ENCODE measurements around the gene LIAS.

DNA sequence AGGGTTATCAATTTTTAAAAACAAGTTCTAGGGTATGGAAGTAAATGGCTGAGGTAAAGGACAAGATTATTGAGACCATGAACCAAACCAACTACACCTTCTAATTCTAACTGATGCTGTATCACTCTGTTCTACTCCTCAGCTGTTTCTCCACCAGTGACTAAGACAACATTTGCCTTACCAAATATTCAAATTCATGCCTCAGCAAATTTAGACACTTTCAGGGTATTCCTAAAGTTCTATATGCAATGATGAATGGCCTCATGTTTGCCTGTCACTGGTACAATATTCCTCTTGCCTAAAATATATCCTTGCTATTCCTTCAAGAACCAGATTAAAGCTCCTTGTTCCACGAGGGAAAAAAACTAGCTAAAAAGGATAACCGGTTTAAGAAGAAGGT is 5.1 kb upstream of the LIAS start:
- TF ChIP-seq, protein P1, sequence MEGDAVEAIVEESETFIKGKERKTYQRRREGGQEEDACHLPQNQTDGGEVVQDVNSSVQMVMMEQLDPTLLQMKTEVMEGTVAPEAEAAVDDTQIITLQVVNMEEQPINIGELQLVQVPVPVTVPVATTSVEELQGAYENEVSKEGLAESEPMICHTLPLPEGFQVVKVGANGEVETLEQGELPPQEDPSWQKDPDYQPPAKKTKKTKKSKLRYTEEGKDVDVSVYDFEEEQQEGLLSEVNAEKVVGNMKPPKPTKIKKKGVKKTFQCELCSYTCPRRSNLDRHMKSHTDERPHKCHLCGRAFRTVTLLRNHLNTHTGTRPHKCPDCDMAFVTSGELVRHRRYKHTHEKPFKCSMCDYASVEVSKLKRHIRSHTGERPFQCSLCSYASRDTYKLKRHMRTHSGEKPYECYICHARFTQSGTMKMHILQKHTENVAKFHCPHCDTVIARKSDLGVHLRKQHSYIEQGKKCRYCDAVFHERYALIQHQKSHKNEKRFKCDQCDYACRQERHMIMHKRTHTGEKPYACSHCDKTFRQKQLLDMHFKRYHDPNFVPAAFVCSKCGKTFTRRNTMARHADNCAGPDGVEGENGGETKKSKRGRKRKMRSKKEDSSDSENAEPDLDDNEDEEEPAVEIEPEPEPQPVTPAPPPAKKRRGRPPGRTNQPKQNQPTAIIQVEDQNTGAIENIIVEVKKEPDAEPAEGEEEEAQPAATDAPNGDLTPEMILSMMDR (IDR thresholded peaks at IDR 0.05), result no peak
- no peak for TF ChIP-seq EP300 (IDR thresholded peaks at IDR 0.05)

Data from suprapubic skin (tissue), 3 donors.